ENCODE measurements around the gene ARL5A.

Gene ARL5A

GRCh38 chr2:151765760-151766410 lies 62.3 kb downstream of the ARL5A start:
- no peak for DNase-seq

GRCh38 chr2:151762694-151763093 lies 65.5 kb downstream of the ARL5A start:
- DNase-seq = no peak

DNA sequence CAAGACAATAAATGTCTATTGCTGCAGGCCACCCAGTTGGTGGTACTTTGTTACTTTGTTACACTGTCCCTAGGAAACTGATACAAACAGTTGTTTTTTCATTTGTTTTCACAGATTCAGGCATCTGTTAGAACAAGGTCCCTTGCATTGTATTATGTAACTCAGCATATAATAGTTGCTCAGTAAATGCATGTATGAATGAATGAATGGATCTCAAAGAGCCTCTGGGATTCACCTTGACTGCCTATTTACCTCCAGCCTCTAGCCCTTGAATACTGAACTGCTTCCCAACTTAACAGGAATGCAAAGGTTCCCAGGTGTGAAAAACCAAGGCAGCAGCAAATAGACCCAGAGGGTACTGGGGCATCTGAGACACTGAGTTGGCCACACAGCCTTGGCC lies 66.5 kb downstream of the ARL5A start:
- DNase-seq = no peak

DNA sequence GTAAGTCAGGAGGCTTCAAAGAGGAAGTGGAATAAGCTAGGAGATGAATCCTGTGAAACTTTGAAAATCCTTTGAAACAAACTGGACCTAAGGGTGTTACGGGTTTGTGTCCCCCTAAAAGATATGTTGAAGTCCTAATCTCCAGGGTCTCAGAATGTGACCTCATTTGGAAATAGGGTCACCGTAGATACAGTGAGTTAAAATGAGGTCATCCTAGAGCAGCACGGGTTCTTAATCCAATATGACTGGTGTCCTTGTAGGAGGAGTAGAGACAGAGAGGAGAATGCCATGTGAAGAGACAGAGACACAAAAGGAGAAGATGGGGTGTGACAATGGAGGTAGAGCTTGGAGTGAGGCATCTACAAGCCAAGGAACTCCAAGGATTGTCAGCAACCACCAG lies 67.0 kb downstream of the ARL5A start:
- no peak for DNase-seq

DNA sequence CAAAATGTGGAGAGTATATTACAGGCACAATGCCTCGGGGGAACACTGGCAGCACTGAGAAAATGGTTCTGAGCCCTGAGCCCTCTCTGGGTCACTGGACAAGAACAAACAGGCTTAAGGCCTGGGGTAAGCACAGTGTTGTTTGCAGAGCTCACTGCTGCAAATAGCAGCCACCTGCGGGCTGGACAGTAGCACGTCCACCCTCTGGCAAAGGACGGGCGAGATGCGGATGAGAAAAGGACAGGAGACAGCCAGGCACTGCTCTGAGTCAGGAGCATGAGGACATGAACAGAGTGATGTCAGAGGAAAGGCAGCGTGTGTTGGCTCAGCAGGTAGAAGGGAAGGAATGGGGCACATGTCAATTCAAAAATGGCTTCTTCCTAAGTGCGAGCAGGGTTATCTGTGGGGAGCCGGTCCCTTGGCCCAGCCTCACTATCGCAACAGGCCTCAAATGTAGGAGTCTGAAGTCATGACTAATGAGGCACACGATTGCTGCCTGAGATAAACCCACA lies 68.0 kb downstream of the ARL5A start:
- no peak for DNase-seq

DNA sequence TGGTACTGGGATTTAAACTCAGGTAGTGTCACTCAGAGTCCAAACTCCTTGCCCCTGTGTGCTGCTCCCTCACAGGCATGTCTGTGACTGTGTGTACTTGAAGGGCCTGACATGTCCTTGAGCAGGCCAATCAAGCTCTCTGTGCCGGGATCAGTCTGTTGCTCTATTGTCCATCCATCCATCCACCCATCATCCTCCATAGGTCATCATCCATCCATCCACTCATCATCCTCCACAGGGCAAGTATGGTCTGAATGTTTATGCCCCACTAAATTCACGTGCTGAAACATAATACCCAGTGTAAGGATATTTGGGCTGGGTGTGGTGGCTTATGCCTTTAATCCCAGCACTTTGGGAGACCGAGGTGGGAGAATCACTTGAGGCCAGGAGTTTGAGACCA lies 69.5 kb downstream of the ARL5A start:
- DNase-seq = no peak

GRCh38 chr2:151757861-151758260 lies 70.4 kb downstream of the ARL5A start:
- DNase-seq = no peak

DNA sequence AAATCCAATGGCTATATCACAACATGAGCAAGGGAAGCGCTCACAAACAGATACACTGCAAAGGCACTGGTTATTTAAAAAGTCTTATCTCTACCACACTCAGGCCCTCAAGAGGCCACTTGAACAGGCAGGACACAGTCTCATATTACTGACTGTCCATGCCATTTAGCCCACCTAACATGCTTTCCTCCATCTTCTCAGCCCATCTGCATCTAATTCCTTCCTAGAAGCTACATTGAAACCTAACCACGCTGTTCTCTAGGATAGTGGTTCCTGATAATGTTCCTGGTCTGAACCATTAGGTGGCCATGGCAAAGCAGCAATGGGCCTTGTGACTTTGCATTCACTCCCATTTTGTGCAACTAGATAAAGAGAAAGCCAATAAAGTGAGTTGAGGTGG lies 71.4 kb downstream of the ARL5A start:
- no peak for DNase-seq

DNA sequence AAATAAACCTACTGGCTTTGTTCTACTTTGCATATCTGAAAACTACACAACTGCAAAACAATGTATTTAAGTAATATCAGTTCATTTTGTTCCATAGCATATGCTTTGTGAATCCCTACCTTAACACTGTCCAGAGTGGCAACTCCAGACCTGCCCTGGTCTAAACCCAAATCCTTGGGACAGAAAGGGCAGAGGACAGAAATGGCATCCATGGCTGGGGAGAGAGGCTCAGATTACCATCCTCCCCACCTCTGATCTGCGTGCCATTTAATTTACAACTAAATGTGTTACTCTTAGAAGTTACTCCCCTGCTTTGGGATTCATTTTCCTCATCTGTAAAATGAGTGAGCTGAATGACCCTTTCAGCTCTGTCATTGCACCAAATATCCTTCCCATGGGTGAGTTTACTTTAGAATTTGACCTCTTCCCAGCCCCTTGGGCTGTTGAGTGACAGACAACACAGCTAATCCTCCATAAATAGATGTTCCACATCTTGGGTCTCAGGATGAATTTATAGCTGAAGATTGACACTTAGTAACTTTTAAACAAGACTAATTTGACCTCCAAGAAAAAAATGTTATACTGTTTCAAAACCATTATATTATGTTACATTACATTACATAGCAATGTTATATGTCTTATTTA lies 73.8 kb downstream of the ARL5A start:
- DNase-seq = no peak

DNA sequence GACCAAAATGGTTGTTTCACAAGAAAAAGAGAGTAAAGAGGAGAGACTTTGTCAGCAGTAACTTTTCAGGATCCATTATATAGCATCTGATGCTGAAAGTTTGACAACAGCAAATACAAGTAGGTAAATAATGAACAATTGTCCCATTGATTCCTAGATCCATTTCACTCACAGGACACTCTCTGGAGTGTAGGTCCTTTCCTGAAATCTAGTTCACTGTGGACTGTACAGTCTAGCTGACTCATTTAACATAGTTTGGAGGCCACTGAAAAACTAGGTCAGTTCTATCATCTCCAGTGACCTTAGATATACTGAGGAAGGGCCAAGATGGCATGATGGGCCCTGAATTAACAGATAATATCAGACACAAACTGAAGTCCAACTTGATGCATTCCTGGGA lies 74.7 kb downstream of the ARL5A start:
- no peak for DNase-seq

Data from HCEC 1CT (cell line).